ENCODE results near the gene SOHLH1.

DNA sequence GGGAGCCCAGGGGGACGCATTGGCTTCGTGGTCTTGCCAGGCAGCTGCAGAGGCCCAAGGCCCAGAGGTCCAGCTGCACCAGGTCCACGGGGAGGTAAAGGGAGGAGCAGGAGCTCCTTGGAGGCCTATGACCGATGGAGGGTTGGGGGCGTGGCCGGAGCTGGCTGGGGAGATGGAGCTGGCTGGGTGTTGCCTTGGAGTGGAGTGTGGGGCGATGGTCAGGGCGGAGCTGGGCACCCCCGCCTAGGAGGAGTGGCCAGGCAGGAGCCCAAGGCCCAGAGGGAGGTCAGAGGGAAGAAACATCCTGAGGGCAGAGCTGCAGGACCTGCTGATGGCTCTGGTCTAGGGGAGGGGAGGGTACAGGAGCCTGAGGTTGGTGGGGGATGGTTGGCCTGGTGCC is 47.3 kb upstream of the SOHLH1 start:
- TF ChIP-seq SP1 (IDR thresholded peaks at IDR 0.05) (no peak), FOXK2 (IDR thresholded peaks at IDR 0.05) (no peak), ELF4 (IDR thresholded peaks at IDR 0.05) (no peak), ZNF384 (IDR thresholded peaks at IDR 0.05) (no peak), SUZ12 (IDR thresholded peaks at IDR 0.05) (no peak)

All from HEK293T (cell line).